ENCODE results near the gene ATP6V0D1.

Gene ATP6V0D1

DNA sequence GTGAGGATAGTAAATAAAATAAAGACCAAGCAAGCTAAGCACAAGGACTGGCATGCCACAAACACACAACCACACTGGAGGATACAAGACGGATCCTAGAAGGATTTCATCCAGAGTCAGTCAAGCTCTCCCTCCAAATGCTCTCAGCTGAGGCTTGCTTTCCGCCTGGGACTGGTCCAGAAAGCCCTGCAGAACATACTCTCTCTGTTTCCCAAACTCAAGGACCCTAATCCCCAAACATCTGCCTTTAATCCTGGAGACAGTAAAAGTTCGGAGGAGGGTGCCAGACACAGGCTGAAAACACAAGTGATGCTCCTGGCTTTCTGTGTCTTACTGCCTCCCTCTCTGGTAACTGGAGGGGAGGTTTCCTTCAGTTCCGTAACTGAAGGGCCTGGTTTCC lies 55.4 kb downstream of the ATP6V0D1 start (continued):
- TF ChIP-seq, protein P1, sequence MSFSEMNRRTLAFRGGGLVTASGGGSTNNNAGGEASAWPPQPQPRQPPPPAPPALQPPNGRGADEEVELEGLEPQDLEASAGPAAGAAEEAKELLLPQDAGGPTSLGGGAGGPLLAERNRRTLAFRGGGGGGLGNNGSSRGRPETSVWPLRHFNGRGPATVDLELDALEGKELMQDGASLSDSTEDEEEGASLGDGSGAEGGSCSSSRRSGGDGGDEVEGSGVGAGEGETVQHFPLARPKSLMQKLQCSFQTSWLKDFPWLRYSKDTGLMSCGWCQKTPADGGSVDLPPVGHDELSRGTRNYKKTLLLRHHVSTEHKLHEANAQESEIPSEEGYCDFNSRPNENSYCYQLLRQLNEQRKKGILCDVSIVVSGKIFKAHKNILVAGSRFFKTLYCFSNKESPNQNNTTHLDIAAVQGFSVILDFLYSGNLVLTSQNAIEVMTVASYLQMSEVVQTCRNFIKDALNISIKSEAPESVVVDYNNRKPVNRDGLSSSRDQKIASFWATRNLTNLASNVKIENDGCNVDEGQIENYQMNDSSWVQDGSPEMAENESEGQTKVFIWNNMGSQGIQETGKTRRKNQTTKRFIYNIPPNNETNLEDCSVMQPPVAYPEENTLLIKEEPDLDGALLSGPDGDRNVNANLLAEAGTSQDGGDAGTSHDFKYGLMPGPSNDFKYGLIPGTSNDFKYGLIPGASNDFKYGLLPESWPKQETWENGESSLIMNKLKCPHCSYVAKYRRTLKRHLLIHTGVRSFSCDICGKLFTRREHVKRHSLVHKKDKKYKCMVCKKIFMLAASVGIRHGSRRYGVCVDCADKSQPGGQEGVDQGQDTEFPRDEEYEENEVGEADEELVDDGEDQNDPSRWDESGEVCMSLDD (tag by site-specific recombination; IDR thresholded peaks at IDR 0.05) = no peak
- TF ChIP-seq, protein P2, sequence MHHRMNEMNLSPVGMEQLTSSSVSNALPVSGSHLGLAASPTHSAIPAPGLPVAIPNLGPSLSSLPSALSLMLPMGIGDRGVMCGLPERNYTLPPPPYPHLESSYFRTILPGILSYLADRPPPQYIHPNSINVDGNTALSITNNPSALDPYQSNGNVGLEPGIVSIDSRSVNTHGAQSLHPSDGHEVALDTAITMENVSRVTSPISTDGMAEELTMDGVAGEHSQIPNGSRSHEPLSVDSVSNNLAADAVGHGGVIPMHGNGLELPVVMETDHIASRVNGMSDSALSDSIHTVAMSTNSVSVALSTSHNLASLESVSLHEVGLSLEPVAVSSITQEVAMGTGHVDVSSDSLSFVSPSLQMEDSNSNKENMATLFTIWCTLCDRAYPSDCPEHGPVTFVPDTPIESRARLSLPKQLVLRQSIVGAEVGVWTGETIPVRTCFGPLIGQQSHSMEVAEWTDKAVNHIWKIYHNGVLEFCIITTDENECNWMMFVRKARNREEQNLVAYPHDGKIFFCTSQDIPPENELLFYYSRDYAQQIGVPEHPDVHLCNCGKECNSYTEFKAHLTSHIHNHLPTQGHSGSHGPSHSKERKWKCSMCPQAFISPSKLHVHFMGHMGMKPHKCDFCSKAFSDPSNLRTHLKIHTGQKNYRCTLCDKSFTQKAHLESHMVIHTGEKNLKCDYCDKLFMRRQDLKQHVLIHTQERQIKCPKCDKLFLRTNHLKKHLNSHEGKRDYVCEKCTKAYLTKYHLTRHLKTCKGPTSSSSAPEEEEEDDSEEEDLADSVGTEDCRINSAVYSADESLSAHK (tag by site-specific recombination; IDR thresholded peaks at IDR 0.05) = no peak
- TF ChIP-seq, protein P3, sequence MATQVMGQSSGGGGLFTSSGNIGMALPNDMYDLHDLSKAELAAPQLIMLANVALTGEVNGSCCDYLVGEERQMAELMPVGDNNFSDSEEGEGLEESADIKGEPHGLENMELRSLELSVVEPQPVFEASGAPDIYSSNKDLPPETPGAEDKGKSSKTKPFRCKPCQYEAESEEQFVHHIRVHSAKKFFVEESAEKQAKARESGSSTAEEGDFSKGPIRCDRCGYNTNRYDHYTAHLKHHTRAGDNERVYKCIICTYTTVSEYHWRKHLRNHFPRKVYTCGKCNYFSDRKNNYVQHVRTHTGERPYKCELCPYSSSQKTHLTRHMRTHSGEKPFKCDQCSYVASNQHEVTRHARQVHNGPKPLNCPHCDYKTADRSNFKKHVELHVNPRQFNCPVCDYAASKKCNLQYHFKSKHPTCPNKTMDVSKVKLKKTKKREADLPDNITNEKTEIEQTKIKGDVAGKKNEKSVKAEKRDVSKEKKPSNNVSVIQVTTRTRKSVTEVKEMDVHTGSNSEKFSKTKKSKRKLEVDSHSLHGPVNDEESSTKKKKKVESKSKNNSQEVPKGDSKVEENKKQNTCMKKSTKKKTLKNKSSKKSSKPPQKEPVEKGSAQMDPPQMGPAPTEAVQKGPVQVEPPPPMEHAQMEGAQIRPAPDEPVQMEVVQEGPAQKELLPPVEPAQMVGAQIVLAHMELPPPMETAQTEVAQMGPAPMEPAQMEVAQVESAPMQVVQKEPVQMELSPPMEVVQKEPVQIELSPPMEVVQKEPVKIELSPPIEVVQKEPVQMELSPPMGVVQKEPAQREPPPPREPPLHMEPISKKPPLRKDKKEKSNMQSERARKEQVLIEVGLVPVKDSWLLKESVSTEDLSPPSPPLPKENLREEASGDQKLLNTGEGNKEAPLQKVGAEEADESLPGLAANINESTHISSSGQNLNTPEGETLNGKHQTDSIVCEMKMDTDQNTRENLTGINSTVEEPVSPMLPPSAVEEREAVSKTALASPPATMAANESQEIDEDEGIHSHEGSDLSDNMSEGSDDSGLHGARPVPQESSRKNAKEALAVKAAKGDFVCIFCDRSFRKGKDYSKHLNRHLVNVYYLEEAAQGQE (tag by site-specific recombination; IDR thresholded peaks at IDR 0.05) = no peak

DNA sequence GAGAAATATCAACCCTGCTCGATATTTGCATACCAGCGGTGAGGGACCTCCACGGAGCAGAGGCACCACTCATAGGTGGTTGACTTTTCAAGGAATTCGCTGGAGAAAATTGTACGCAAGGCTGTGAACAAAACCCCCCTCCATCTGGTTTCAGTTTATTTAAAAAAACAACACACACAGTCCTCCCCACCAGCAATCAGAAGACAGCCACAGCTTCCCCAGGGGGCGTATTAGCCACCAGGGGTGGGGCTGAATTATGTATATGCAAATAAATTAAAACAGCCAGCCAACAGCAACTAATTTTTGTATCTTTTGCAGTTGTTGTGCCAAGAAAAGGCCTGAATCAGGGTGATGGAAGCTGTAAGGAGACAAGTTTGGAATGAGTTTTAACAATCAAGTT lies 55.9 kb downstream of the ATP6V0D1 start:
- POLR2A ChIA-PET = no interaction called here
- Histone ChIP-seq H3K36me3 (ENCODE audit: control insufficient read depth in 2 of 2, insufficient read depth in 1 of 2, low read length in 2 of 2) (no peaks in the 10 kb centered on the region), H3K27ac (ENCODE audit: extremely low read depth, low read depth, low read length) (no peak overlapping the region), H3K4me3 (ENCODE audit: low read depth, low read length) (no peak overlapping the region), H3K9me3 (ENCODE audit: control insufficient read depth, insufficient read depth, low read depth, low read length) (no peaks in the 10 kb centered on the region), H3K4me1 (ENCODE audit: control insufficient read depth, insufficient read depth, low read length) (no peaks in the 10 kb centered on the region; the same call in 1 of the 2 replicates)
- TF ChIP-seq HOXD13 (CRISPR knock-in tag; IDR thresholded peaks at IDR 0.05; ENCODE audit: borderline replicate concordance) (no peak), ZBTB17 (tag by site-specific recombination; IDR thresholded peaks at IDR 0.05) (no peak), ZFP3 (tag by site-specific recombination; IDR thresholded peaks at IDR 0.05; ENCODE audit: low read depth) (no peak), ZNF792 (tag by site-specific recombination; IDR thresholded peaks at IDR 0.05) (no peak), KLF1 (tag by site-specific recombination; IDR thresholded peaks at IDR 0.05) (no peak), ZNF777 (tag by site-specific recombination; IDR thresholded peaks at IDR 0.05; ENCODE audit: borderline replicate concordance) (no peak), ZNF223 (tag by site-specific recombination; IDR thresholded peaks at IDR 0.05) (no peak), ZNF521 (tag by site-specific recombination; IDR thresholded peaks at IDR 0.05) (no peak), ZNF138 (tag by site-specific recombination; IDR thresholded peaks at IDR 0.05; ENCODE audit: borderline replicate concordance) (no peak), ZNF292 (tag by site-specific recombination; IDR thresholded peaks at IDR 0.05; ENCODE audit: borderline replicate concordance, low read depth) (no peak), KLF8 (tag by site-specific recombination; IDR thresholded peaks at IDR 0.05) (no peak)
- CTCF ChIA-PET = interaction anchor here (0.6 to 7.1 kb wide), 8 partner anchors 8 to 164 kb away, joined by 3 to 99 read pairs (median 3); partner anchors contain the start of genes ATP6V0D1, KCTD19 and LRRC36

DNA sequence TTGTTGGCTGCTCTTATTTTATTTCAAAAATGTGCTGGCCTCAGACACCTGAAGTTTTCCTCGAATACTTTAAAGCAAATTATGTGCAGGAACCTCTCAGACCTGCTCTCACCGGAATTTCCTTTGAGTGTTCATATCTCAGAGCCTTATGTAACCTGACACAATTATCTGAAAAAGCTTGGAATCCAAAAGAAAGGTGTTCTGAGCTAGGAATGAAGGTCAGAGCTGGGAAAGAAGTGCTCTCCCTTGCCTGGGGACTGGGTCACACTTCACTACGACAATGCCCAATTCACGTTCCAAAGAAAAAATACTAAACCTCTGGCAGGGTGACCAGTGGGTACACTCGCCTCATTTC lies 56.7 kb downstream of the ATP6V0D1 start:
- Histone ChIP-seq H3K36me3 (ENCODE audit: control insufficient read depth in 2 of 2, insufficient read depth in 1 of 2, low read length in 2 of 2) (no peaks in the 10 kb centered on the region), H3K9me3 (ENCODE audit: control insufficient read depth, insufficient read depth, low read depth, low read length) (no peaks in the 10 kb centered on the region), H3K27ac (ENCODE audit: extremely low read depth, low read depth, low read length) (no peak overlapping the region), H3K4me3 (ENCODE audit: low read depth, low read length) (no peak overlapping the region), H3K4me1 (ENCODE audit: control insufficient read depth, insufficient read depth, low read length) (no peaks in the 10 kb centered on the region)
- POLR2A ChIA-PET = no interaction called here
- CTCF ChIA-PET = interaction anchor here (0.6 to 7.1 kb wide), 4 partner anchors 12 to 97 kb away, joined by 3 to 99 read pairs (median 3); no protein-coding TSS in a partner anchor
- TF ChIP-seq ZIC2 (tag by site-specific recombination; IDR thresholded peaks at IDR 0.05) (no peak), ZNF174 (tag by site-specific recombination; IDR thresholded peaks at IDR 0.05) (no peak), ZNF76 (tag by site-specific recombination; IDR thresholded peaks at IDR 0.05; ENCODE audit: borderline replicate concordance, low read depth) (no peak), ZNF302 (tag by site-specific recombination; IDR thresholded peaks at IDR 0.05; ENCODE audit: low read depth) (no peak)
- TF ChIP-seq, protein P4, sequence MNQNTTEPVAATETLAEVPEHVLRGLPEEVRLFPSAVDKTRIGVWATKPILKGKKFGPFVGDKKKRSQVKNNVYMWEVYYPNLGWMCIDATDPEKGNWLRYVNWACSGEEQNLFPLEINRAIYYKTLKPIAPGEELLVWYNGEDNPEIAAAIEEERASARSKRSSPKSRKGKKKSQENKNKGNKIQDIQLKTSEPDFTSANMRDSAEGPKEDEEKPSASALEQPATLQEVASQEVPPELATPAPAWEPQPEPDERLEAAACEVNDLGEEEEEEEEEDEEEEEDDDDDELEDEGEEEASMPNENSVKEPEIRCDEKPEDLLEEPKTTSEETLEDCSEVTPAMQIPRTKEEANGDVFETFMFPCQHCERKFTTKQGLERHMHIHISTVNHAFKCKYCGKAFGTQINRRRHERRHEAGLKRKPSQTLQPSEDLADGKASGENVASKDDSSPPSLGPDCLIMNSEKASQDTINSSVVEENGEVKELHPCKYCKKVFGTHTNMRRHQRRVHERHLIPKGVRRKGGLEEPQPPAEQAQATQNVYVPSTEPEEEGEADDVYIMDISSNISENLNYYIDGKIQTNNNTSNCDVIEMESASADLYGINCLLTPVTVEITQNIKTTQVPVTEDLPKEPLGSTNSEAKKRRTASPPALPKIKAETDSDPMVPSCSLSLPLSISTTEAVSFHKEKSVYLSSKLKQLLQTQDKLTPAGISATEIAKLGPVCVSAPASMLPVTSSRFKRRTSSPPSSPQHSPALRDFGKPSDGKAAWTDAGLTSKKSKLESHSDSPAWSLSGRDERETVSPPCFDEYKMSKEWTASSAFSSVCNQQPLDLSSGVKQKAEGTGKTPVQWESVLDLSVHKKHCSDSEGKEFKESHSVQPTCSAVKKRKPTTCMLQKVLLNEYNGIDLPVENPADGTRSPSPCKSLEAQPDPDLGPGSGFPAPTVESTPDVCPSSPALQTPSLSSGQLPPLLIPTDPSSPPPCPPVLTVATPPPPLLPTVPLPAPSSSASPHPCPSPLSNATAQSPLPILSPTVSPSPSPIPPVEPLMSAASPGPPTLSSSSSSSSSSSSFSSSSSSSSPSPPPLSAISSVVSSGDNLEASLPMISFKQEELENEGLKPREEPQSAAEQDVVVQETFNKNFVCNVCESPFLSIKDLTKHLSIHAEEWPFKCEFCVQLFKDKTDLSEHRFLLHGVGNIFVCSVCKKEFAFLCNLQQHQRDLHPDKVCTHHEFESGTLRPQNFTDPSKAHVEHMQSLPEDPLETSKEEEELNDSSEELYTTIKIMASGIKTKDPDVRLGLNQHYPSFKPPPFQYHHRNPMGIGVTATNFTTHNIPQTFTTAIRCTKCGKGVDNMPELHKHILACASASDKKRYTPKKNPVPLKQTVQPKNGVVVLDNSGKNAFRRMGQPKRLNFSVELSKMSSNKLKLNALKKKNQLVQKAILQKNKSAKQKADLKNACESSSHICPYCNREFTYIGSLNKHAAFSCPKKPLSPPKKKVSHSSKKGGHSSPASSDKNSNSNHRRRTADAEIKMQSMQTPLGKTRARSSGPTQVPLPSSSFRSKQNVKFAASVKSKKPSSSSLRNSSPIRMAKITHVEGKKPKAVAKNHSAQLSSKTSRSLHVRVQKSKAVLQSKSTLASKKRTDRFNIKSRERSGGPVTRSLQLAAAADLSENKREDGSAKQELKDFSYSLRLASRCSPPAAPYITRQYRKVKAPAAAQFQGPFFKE (tag by site-specific recombination; IDR thresholded peaks at IDR 0.05; ENCODE audit: borderline replicate concordance) = no peak
